Uterus (tissue), 2 donors: ENCODE measurements around the gene VEGFD.

Experiments used
- CTCF ChIP-seq, 4 experiments: fragments of 200-600 bp in 2 of 4; fragments of 450-650 bp in 2 of 4; sonication (generic) in 2 of 4; IDR thresholded peaks; one replicate each; pipeline ENCODE4 v1.5.1; 2016 to 2019; ENCODE audit warnings: antibody characterized with exemption in 4 of 4, mild to moderate bottlenecking in 2 of 4, moderate library complexity in 1 of 4
- POLR2A ChIP-seq, 2 donors: fragments of 450-650 bp; IDR thresholded peaks; one replicate each; pipeline ENCODE4 v1.6.1; 2016; ENCODE audit warnings: antibody characterized with exemption in 2 of 2, mild to moderate bottlenecking in 1 of 2, moderate library complexity in 1 of 2

- TF ChIP-seq POLR2A (IDR thresholded peaks at IDR 0.05) = no peak
- no peak for TF ChIP-seq CTCF (IDR thresholded peaks at IDR 0.05)
Observed at GRCh38 chrX:15404401-15405096, 20.3 kb upstream of the VEGFD start.
